GM12891 (cell line): ENCODE measurements around the gene GMDS.

Source experiments
- POLR2A ChIP-seq: IDR thresholded peaks from 2 replicates; pipeline ENCODE4 v1.6.1; 2011; ENCODE audit warnings: low read depth, low read length, control low read depth
- POLR2AphosphoS5 ChIP-seq: IDR thresholded peaks from 2 replicates; pipeline ENCODE4 v1.6.1; 2011; ENCODE audit warnings: low read depth, low read length, control low read depth
- SPI1 ChIP-seq: IDR thresholded peaks from 2 replicates; pipeline ENCODE4 v1.6.1; 2011; ENCODE audit warnings: low read depth, low read length, control low read depth
- TAF1 ChIP-seq: IDR thresholded peaks from 2 replicates; pipeline ENCODE4 v1.6.1; 2011; ENCODE audit warnings: low read depth, low read length, control low read depth

DNA sequence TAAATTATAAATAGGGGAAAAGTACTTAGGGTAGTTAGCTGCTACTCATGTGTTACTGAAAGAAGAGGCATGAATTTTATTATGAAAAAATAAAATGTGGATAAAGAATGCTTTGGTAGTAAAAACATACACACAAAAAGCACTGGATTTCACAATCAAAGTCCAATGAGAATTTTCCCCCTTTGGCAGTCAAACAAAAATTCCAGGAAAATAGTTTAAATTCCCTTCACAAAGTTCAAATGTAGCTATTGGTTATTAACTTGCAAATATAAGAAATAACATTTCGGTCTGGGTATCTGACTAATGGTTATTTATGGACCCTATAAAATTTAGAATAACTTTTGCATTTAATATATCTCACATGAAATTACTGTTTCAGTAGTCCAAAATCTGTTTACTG is 425.2 kb downstream of the GMDS start:
- TF ChIP-seq POLR2A (no peak), POLR2AphosphoS5 (no peak), SPI1 (no peak), TAF1 (no peak)
